HCT116 (cell line): ENCODE data around the gene CDCA4. TPM values are rescaled to one million over a fixed set of nuclear protein-coding genes. Genes with fewer than 3 reads are reported as not detected.

Source experiments
- ATAC-seq: fragments of 200-7000 bp; cut with Tn5 transposase; 2 replicates; pipeline ENCODE4 v1.9.1; 2020; ENCODE audit warnings: mild to moderate bottlenecking, moderate library complexity
- BruUV-seq: library from RNA; stranded (reverse); fragments of 400-500 nt; replicated peaks from 2 replicates; lab custom pipeline; 2021; lab: Mats Ljungman, UMichigan
- CTCF ChIA-PET: fragments of 300-600 bp; sonication (Branson Sonifier 250); formaldehyde crosslinking; loops from one replicate; lab custom pipeline; 2021; ENCODE audit warnings: antibody characterized with exemption; lab: Charles Lee
- POLR2A ChIA-PET: fragments of 300-600, 350-600 bp; sonication (Branson Sonifier 250); formaldehyde crosslinking; loops from one replicate; lab custom pipeline; 2021; ENCODE audit warnings: antibody characterized with exemption; lab: Charles Lee
- RAD21 ChIA-PET, 2 experiments: fragments of 300-600 bp; sonication (Branson Sonifier 250); formaldehyde crosslinking; loops; one replicate each; lab custom pipeline; 2023; ENCODE audit warnings: low total read pairs in 2 of 2; ENCODE audit not compliant: uncharacterized antibody in 2 of 2, unreplicated experiment in 2 of 2, low non-redundant PET in 1 of 2; lab: Charles Lee
- DNase-seq: peaks from one replicate; pipeline ENCODE4 v3.0.0-alpha.2; 2010; ENCODE audit warnings: low read depth, low spot score
- H2AFZ ChIP-seq: fragments of 200-600 bp; shearing (Covaris generic), sonication (generic); 2 replicates; pipeline ENCODE4 v1.6.1; 2017; ENCODE audit warnings: low read depth, mixed run types, mixed read lengths, antibody characterized with exemption, low read length; ENCODE audit not compliant: poor library complexity, severe bottlenecking
- H3K27ac ChIP-seq: 2 replicates; pipeline ENCODE4 v1.5.1; 2012; ENCODE audit warnings: low read depth, low read length
- H3K27me3 ChIP-seq: fragments of 200-600 bp; sonication (generic); 2 replicates; pipeline ENCODE4 v1.6.1; 2016; ENCODE audit warnings: mixed run types, low read length, mixed read lengths; ENCODE audit not compliant: insufficient read depth
- H3K36me3 ChIP-seq, 2 experiments: fragments of 200-500 bp in 1 of 2; fragments of 200-600 bp in 1 of 2; sonication (Bioruptor generic) in 1 of 2; sonication (generic) in 1 of 2; 2 replicates each; pipeline versions ENCODE4 v1.5.1 to v1.6.1; 2014 to 2016; ENCODE audit warnings: low read length in 2 of 2, inconsistent platforms in 1 of 2, mixed read lengths in 1 of 2, mixed run types in 1 of 2; ENCODE audit not compliant: insufficient read depth in 2 of 2, control insufficient read depth in 1 of 2
- H3K4me1 ChIP-seq, 2 experiments: fragments of 200-600 bp in 1 of 2; sonication (generic) in 1 of 2; 2 replicates each; pipeline versions ENCODE4 v1.5.1 to v1.6.1; 2012 to 2017; ENCODE audit warnings: low read length in 2 of 2, inconsistent platforms in 1 of 2, mild to moderate bottlenecking in 1 of 2, mixed read lengths in 1 of 2, mixed run types in 1 of 2, moderate library complexity in 1 of 2; ENCODE audit not compliant: insufficient read depth in 2 of 2, control insufficient read depth in 1 of 2
- H3K4me2 ChIP-seq: fragments of 200-600 bp; sonication (generic); 2 replicates; pipeline ENCODE4 v1.6.1; 2017; ENCODE audit warnings: mixed run types, low read length, mixed read lengths
- H3K4me3 ChIP-seq, 2 experiments: fragments of 200-600 bp in 1 of 2; sonication (generic) in 1 of 2; replicated peaks in 1 of 2; 2 replicates each; pipeline ENCODE4 v1.5.1; 2011 to 2016; ENCODE audit warnings: low read length in 2 of 2, control low read depth in 1 of 2, low read depth in 1 of 2, mild to moderate bottlenecking in 1 of 2, mixed read lengths in 1 of 2, mixed run types in 1 of 2
- H3K79me2 ChIP-seq: fragments of 200-600 bp; sonication (generic); 2 replicates; pipeline ENCODE4 v1.6.1; 2017; ENCODE audit warnings: mild to moderate bottlenecking, mixed run types, low read length, moderate library complexity, mixed read lengths; ENCODE audit not compliant: insufficient read depth
- H3K9ac ChIP-seq: fragments of 200-600 bp; sonication (generic); 2 replicates; pipeline ENCODE4 v1.6.1; 2016; ENCODE audit warnings: low read length, mixed read lengths
- H3K9me2 ChIP-seq: fragments of 200-600 bp; sonication (generic), shearing (Covaris generic); 2 replicates; pipeline ENCODE4 v1.6.1; 2017; ENCODE audit warnings: mixed run types, mild to moderate bottlenecking, moderate library complexity; ENCODE audit not compliant: insufficient read depth
- H3K9me3 ChIP-seq, 2 experiments: fragments of 200-500 bp in 1 of 2; fragments of 200-600 bp in 1 of 2; sonication (Bioruptor generic) in 1 of 2; sonication (generic) in 1 of 2; 2 replicates each; pipeline ENCODE4 v1.6.1; 2014 to 2017; ENCODE audit warnings: low read length in 2 of 2, mixed read lengths in 2 of 2, inconsistent platforms in 1 of 2, low read depth in 1 of 2, mild to moderate bottlenecking in 1 of 2, mixed run types in 1 of 2, moderate library complexity in 1 of 2; ENCODE audit not compliant: control insufficient read depth in 1 of 2, insufficient read depth in 1 of 2
- H4K20me1 ChIP-seq: fragments of 200-600 bp; sonication (generic), shearing (Covaris generic); 2 replicates; pipeline ENCODE4 v1.6.1; 2017; ENCODE audit warnings: mixed run types, mild to moderate bottlenecking, moderate library complexity; ENCODE audit not compliant: insufficient read depth
- ATF3 ChIP-seq: IDR thresholded peaks from 2 replicates; pipeline ENCODE4 v1.6.1; 2012
- CBX3 ChIP-seq: IDR thresholded peaks from 2 replicates; pipeline ENCODE4 v1.6.1; 2012; ENCODE audit warnings: low read depth
- CTCF ChIP-seq, 3 experiments: fragments of 200-600 bp in 1 of 3; sonication (generic) in 1 of 3; IDR thresholded peaks in 2 of 3; conservative IDR thresholded peaks in 1 of 3; 2 replicates each; pipeline ENCODE4 v1.5.1; 2012 to 2017; ENCODE audit warnings: low read depth in 2 of 3, low read length in 2 of 3, antibody characterized with exemption in 1 of 3, borderline replicate concordance in 1 of 3, control low read depth in 1 of 3, mild to moderate bottlenecking in 1 of 3, mixed read lengths in 1 of 3, mixed run types in 1 of 3, moderate library complexity in 1 of 3; ENCODE audit not compliant: insufficient read depth in 1 of 3
- ELF1 ChIP-seq: IDR thresholded peaks from 2 replicates; pipeline ENCODE4 v1.6.1; 2012; ENCODE audit warnings: low read depth, borderline replicate concordance
- EZH2phosphoT487 ChIP-seq: fragments of 200-600 bp; IDR thresholded peaks from 2 replicates; pipeline ENCODE4 v1.6.1; 2018; ENCODE audit warnings: antibody characterized with exemption, borderline replicate concordance
- MAX ChIP-seq: IDR thresholded peaks from 2 replicates; pipeline ENCODE4 v1.6.1; 2012
- POLR2AphosphoS5 ChIP-seq: IDR thresholded peaks from 2 replicates; pipeline ENCODE4 v1.6.1; 2011; ENCODE audit warnings: mild to moderate bottlenecking, low read depth, low read length, moderate library complexity
- RAD21 ChIP-seq: IDR thresholded peaks from 2 replicates; pipeline ENCODE4 v1.6.1; 2012; ENCODE audit warnings: low read depth, mild to moderate bottlenecking
- SIN3A ChIP-seq: IDR thresholded peaks from 2 replicates; pipeline ENCODE4 v1.6.1; 2012; ENCODE audit warnings: low read depth
- SP1 ChIP-seq: IDR thresholded peaks from 2 replicates; pipeline ENCODE4 v1.6.1; 2012; ENCODE audit warnings: low read depth
- TCF7L2 ChIP-seq: IDR thresholded peaks from 2 replicates; pipeline ENCODE4 v1.7.0; 2011; ENCODE audit warnings: borderline replicate concordance, inconsistent platforms; ENCODE audit not compliant: insufficient read depth, insufficient read length; ENCODE audit errors: extremely low read depth
- YY1 ChIP-seq: IDR thresholded peaks from 2 replicates; pipeline ENCODE4 v1.6.1; 2011; ENCODE audit warnings: low read length, low read depth, moderate library complexity, mild to moderate bottlenecking; ENCODE audit not compliant: insufficient replicate concordance; ENCODE audit errors: extremely low read depth
- ZBTB33 ChIP-seq: IDR thresholded peaks from 2 replicates; pipeline ENCODE4 v1.6.1; 2011; ENCODE audit warnings: mild to moderate bottlenecking, low read length, moderate library complexity; ENCODE audit not compliant: insufficient replicate concordance; ENCODE audit errors: extremely low read depth
- ZNF274 ChIP-seq: fragments of 200-500 bp; sonication (Bioruptor generic); IDR thresholded peaks from 2 replicates; pipeline ENCODE4 v1.6.1; 2014; ENCODE audit warnings: mild to moderate bottlenecking, low read depth, low read length, inconsistent platforms
- intact Hi-C: fragments of 100-400 bp; cut with micrococcal nuclease; formaldehyde crosslinking; loops from 2 replicates; pipeline ENCODE4 v1.10.0; 2022
- total RNA-seq: library from RNA; stranded (reverse); gene quantifications from one replicate; pipeline ENCODE4 v1.2.1, GENCODE V29; 2021; ENCODE audit not compliant: unreplicated experiment

Gene CDCA4
- total RNA-seq, 1 experiment from 2014 or later, result 62.4 TPM

GRCh38 chr14:105049753-105050550 is 29.1 kb upstream of the CDCA4 start:
- no peaks in the 10 kb centered on the region for H3K9me3 ChIP-seq
- H3K9me2 ChIP-seq, result no peaks in the 10 kb centered on the region
- H3K27me3 ChIP-seq, result no peaks in the 10 kb centered on the region
- ATAC-seq, result no peak
- POLR2A ChIA-PET, result no interaction called here
- no peaks in the 10 kb centered on the region for H3K36me3 ChIP-seq
- peaks cover 10 to 20% of the 10 kb centered on the region in 2 experiments for H3K4me1 ChIP-seq
- H3K4me3 ChIP-seq, result no peak overlapping the region
- H3K4me2 ChIP-seq, result peak overlapping the region; percentile 31; the same call in 1 of the 2 replicates
- H3K27ac ChIP-seq, result peak overlapping the region; percentile 26; the same call in 1 of the 2 replicates
- DNase-seq, result no peak
- no peaks in the 10 kb centered on the region for H3K79me2 ChIP-seq
- TF ChIP-seq CTCF (IDR thresholded peaks at IDR 0.05 in 2 of 3, conservative IDR thresholded peaks at IDR 0.05 in 1 of 3; ENCODE audit: borderline replicate concordance in 1 of 3, insufficient read depth in 1 of 3, low read depth in 2 of 3, low read length in 2 of 3), result no peak
- TF ChIP-seq ATF3, result no peak
- no peak for TF ChIP-seq EZH2phosphoT487
- no peak for TF ChIP-seq RAD21
- no peak for TF ChIP-seq YY1
- no peak for TF ChIP-seq TCF7L2
- no peak for TF ChIP-seq SP1
- TF ChIP-seq ZNF274, result no peak
- no peak for TF ChIP-seq ZBTB33
- TF ChIP-seq POLR2AphosphoS5, result no peak
- no peak for TF ChIP-seq MAX
- TF ChIP-seq CBX3, result no peak
- no peak for TF ChIP-seq ELF1
- TF ChIP-seq SIN3A, result no peak
- no TSS peak for BruUV-seq
- H2AFZ ChIP-seq, result no peak overlapping the region
- RAD21 ChIA-PET, result no interaction called here
- CTCF ChIA-PET, result no interaction called here
- H3K9ac ChIP-seq, result no peak overlapping the region
- no peaks in the 10 kb centered on the region for H4K20me1 ChIP-seq
- intact Hi-C loops, result no loop called here
